ENCODE measurements around the gene DNAJC5.

- TF ChIP-seq CTCF (IDR thresholded peaks at IDR 0.05) (no peak), EZH2 (IDR thresholded peaks at IDR 0.05; ENCODE audit: borderline replicate concordance, insufficient read depth, low read depth, low read length, poor library complexity, severe bottlenecking) (no peak)
Measured at GRCh38 chr20:63855363-63856097, 39.4 kb upstream of the DNAJC5 start.

Measured in B cell (primary cell).